OCI-LY3 (cell line): ENCODE results near the gene FNDC4.

Experiments used
- EZH2phosphoT487 ChIP-seq: fragments of 200-600 bp; shearing (Covaris generic); IDR thresholded peaks from 2 replicates; pipeline ENCODE4 v1.6.1; 2018; ENCODE audit warnings: antibody characterized with exemption, mixed run types, low read depth
- TF ChIP-seq, protein P1 (sequence below): fragments of 200-600, 300-600 bp; sonication (generic); IDR thresholded peaks from 2 replicates; pipeline ENCODE4 v1.5.1; 2014; ENCODE audit warnings: antibody characterized with exemption, low read length, low read depth

DNA sequence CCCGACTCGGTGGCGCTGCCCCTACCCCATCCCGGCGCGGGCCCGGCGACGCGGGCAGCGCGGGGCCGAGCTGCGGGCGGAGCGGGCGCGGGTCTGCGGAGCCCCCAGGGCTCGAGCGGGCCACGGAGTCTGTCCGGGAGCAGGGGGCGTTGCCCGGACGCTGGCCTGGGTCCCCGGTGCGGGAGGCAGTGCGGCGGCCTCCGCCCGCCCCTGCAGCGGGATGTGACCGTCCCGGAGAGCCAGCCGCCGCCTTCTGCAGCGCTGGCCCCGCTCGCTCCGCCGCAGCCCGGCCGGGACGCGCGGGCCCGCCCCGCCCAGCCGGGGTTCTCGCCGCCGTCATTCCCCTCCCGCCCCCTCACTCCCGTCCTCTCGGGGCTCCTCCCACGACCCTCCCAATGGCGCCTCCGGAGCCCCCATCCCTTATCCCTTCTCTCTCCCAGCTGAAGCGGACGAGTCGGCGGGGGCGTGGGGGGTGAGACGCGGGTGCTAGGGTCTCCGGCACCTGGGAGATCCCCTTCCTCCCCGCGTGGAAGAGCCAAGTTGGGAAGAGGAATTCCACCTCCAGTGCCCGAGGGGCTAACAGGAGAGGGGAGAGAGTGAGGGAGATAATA, at the start of gene FNDC4:
- TF ChIP-seq, protein P1, sequence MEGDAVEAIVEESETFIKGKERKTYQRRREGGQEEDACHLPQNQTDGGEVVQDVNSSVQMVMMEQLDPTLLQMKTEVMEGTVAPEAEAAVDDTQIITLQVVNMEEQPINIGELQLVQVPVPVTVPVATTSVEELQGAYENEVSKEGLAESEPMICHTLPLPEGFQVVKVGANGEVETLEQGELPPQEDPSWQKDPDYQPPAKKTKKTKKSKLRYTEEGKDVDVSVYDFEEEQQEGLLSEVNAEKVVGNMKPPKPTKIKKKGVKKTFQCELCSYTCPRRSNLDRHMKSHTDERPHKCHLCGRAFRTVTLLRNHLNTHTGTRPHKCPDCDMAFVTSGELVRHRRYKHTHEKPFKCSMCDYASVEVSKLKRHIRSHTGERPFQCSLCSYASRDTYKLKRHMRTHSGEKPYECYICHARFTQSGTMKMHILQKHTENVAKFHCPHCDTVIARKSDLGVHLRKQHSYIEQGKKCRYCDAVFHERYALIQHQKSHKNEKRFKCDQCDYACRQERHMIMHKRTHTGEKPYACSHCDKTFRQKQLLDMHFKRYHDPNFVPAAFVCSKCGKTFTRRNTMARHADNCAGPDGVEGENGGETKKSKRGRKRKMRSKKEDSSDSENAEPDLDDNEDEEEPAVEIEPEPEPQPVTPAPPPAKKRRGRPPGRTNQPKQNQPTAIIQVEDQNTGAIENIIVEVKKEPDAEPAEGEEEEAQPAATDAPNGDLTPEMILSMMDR = no peak
- TF ChIP-seq EZH2phosphoT487 = no peak
